ENCODE data around the gene FBXO15.

The FBXO15 gene

GRCh38 chr18:74124642-74125041, 23.0 kb downstream of the FBXO15 start (continued):
- no peak for TF ChIP-seq REST (tag by site-specific recombination; IDR thresholded peaks at IDR 0.05)
- TF ChIP-seq TRIM28 (IDR thresholded peaks at IDR 0.05; ENCODE audit: borderline replicate concordance, low read length): no peak
- no peak for TF ChIP-seq ZNF202 (tag by site-specific recombination; IDR thresholded peaks at IDR 0.05; ENCODE audit: borderline replicate concordance)
- no peak for TF ChIP-seq ZNF830 (tag by site-specific recombination; IDR thresholded peaks at IDR 0.05; ENCODE audit: low read depth)
- no peak for TF ChIP-seq FEZF1 (tag by site-specific recombination; IDR thresholded peaks at IDR 0.05)

GRCh38 chr18:74123200-74123599, 24.4 kb downstream of the FBXO15 start:
- TF ChIP-seq ZNF670 (tag by site-specific recombination; IDR thresholded peaks at IDR 0.05; ENCODE audit: low read depth): no peak
- TF ChIP-seq ZNF785 (tag by site-specific recombination; IDR thresholded peaks at IDR 0.05): no peak
- no peak for TF ChIP-seq ZNF658 (tag by site-specific recombination; IDR thresholded peaks at IDR 0.05)
- TF ChIP-seq SCRT2 (tag by site-specific recombination; IDR thresholded peaks at IDR 0.05): no peak
- TF ChIP-seq ZNF174 (tag by site-specific recombination; IDR thresholded peaks at IDR 0.05): no peak
- TF ChIP-seq KLF1 (tag by site-specific recombination; IDR thresholded peaks at IDR 0.05): no peak
- no peak for TF ChIP-seq ZNF585B (tag by site-specific recombination; IDR thresholded peaks at IDR 0.05)
- ChIA-PET CTCF (no interaction called here), POLR2A (no interaction called here)
- H3K27ac ChIP-seq (ENCODE audit: extremely low read depth, low read depth, low read length): no peak overlapping the region
- no peaks in the 10 kb centered on the region for H3K4me1 ChIP-seq (ENCODE audit: control insufficient read depth, insufficient read depth, low read length)
- H3K4me3 ChIP-seq (ENCODE audit: low read depth, low read length): no peak overlapping the region
- no peaks in the 10 kb centered on the region for H3K36me3 ChIP-seq (ENCODE audit: control insufficient read depth in 2 of 2, insufficient read depth in 1 of 2, low read length in 2 of 2)
- H3K9me3 ChIP-seq (ENCODE audit: control insufficient read depth, insufficient read depth, low read depth, low read length): no peaks in the 10 kb centered on the region

DNA sequence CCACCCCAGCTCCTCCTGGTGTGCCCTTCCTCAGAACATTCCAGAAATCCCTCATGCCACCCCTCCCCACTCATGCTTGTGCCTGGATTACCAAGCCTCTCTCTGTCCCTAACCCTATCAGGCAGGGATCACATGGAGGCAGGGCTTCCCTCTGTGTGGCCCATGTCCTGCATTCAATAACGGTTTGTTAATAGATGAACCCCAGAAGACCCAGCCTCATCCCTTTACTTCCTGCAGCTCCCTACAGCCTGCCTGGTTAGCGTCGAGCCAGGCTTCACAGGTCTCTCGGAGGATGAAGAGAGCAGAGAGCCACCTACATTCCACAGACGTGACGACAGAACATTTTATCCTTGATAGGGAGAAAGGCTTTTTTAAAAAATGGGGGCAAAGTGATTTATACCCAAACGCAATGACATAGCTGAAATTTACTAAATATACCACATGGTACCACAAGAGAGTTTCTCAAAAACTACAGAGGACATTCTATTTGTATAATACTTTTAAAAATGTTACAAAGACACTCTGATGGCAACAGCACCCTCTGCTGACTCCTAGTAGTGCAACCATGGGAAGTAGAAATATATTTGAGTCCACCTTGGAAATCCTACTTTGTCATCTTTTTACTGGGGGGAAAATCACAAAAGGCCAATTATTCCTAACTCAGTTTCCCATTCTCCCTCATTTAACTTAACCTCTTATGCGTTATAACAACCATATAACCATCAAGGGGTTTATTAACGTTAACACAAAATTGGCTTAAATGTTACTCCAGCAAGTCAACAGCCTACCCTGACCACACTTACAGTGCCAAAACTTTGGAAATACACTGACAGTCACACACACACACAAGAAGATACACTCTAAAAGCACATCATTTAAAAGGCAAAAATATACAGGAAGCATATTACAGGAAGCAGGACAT, 30.7 kb downstream of the FBXO15 start:
- Histone ChIP-seq H3K27ac (ENCODE audit: extremely low read depth, low read depth, low read length) (no peak overlapping the region), H3K9me3 (ENCODE audit: control insufficient read depth, insufficient read depth, low read depth, low read length) (no peaks in the 10 kb centered on the region), H3K4me1 (ENCODE audit: control insufficient read depth, insufficient read depth, low read length) (no peaks in the 10 kb centered on the region), H3K36me3 (ENCODE audit: control insufficient read depth in 2 of 2, insufficient read depth in 1 of 2, low read length in 2 of 2) (no peaks in the 10 kb centered on the region), H3K4me3 (ENCODE audit: low read depth, low read length) (no peak overlapping the region)
- ChIA-PET CTCF (interaction anchor here (0.5 to 1.6 kb wide), 18 partner anchors 9 to 1591 kb away, joined by 3 to 6 read pairs (median 4); no protein-coding TSS in a partner anchor), POLR2A (no interaction called here)
- TF ChIP-seq ZNF654 (tag by site-specific recombination; IDR thresholded peaks at IDR 0.05; ENCODE audit: low read depth): peak; percentile 38
- TF ChIP-seq ZNF600 (tag by site-specific recombination; IDR thresholded peaks at IDR 0.05): no peak
- no peak for TF ChIP-seq REST (tag by site-specific recombination; IDR thresholded peaks at IDR 0.05)

Data from HEK293 (cell line).